ES-I3 (cell line): Measurements from ENCODE around the gene UST.

ENCODE experiments used
- H3K36me3 ChIP-seq: 2 replicates; pipeline ENCODE4 v1.6.1; 2013; ENCODE audit warnings: mild to moderate bottlenecking, low read length, control low read depth, moderate library complexity; ENCODE audit not compliant: insufficient read depth
- H3K4me1 ChIP-seq: 2 replicates; pipeline ENCODE4 v1.6.1; 2013; ENCODE audit warnings: mild to moderate bottlenecking, control low read depth, low read length; ENCODE audit not compliant: insufficient read depth
- H3K9ac ChIP-seq: 2 replicates; pipeline ENCODE4 v1.6.1; 2013; ENCODE audit warnings: low read depth, mild to moderate bottlenecking, low read length, moderate library complexity
- H3K9me3 ChIP-seq: 2 replicates; pipeline ENCODE4 v1.6.1; 2013; ENCODE audit warnings: mild to moderate bottlenecking, low read length, moderate library complexity; ENCODE audit not compliant: control insufficient read depth, insufficient read depth

UST gene

DNA sequence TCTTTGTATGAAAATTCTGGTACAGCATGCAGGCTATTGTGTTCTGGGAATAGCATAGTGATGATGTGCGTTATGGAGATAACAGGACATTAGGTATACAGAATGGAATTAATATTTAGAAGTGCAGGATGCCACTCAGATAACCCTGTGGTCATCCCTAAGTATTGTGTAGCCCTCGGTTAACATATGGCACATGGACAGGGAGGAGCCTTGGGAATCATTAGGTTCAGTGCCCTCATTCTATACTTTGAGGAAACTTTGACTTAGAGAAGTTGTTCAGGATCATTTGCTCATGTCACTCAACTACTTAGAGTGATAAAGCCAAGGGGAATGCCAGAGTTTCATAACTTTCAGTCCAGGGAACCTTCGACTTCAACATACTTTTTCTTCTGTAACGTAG is 185.9 kb downstream of the UST start:
- Histone ChIP-seq H3K9ac (no peak overlapping the region), H3K36me3 (no peaks in the 10 kb centered on the region), H3K9me3 (no peaks in the 10 kb centered on the region), H3K4me1 (peaks cover 2% of the 10 kb centered on the region; the same call in 1 of the 2 replicates)

DNA sequence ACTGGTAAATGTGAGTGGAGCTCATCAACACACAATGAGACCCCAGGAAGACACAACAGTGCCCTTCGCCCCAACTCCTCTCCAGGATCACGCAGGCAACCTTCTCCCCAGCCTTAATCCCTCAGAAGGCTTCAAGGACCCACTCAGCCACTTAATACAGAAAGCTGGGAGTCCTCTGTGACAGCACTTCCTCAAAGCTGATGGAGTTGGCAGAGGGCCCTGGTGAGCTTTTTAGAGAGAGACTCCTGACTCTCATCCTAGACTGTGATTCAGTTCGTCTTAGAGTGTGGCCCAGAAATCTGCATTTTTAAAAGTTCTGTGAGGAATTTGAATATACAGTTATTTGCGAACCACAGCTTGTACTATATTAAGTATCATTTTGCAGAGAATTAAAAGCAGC is 187.7 kb downstream of the UST start:
- Histone ChIP-seq H3K4me1 (peaks cover 2% of the 10 kb centered on the region; the same call in 1 of the 2 replicates), H3K36me3 (no peaks in the 10 kb centered on the region), H3K9ac (no peak overlapping the region), H3K9me3 (no peaks in the 10 kb centered on the region)

DNA sequence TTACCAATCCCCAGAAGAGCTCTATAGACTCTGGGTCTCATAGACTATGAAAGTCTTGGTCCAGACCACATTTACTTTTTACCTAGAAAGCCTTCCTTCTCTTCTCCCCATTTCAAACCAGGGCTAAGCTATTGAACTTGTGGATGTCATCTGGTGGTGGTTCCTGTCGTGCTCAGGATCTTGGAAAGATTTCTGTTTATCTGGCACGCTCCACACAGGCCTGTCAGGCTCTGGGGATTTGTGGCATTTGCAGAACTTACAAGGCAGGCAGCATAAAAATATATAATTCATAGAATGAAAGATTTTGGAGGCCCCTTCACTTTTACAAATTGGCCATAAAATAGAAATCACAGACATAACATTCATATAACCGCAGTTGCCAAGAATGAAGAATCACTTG is 188.1 kb downstream of the UST start:
- no peaks in the 10 kb centered on the region for H3K36me3 ChIP-seq
- peaks cover 2% of the 10 kb centered on the region; the same call in 1 of the 2 replicates for H3K4me1 ChIP-seq
- H3K9me3 ChIP-seq = no peaks in the 10 kb centered on the region
- no peak overlapping the region for H3K9ac ChIP-seq

DNA sequence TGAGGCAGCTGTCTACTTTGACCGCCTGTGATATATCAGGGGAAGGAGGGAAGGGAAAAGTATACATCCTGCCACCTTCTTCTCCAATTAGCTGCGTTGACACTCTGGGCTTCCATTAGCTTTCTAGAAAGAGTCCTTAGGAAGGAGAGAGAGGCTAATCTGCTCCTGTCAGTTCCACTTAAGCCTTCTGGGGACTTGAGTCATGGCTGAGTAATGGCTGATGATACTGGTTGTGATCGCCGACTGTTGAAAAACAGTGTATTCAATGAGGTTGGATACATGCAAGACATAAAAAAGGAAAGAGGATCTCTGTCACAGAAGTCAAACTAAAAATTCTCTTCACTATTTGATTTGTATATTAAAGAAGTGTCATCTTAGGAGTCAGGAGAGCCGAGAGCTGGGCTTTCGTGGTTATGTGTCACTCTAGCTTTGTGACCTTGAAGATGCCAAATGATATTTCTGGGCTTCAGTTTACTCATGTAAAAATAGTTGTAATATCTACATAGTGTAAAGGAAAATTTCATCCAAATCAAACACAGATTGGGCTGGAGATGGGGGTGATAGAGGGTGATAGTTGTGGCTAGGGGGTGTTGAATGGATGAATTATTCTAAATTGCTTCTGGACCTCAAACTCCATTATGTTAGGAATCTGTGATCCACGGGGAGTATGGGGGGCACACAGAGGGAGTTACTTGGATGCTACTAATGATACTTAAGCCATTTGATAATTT is 189.0 kb downstream of the UST start:
- Histone ChIP-seq H3K36me3 (no peaks in the 10 kb centered on the region), H3K9ac (no peak overlapping the region), H3K4me1 (peaks cover 2% of the 10 kb centered on the region; the same call in 1 of the 2 replicates), H3K9me3 (no peaks in the 10 kb centered on the region)

DNA sequence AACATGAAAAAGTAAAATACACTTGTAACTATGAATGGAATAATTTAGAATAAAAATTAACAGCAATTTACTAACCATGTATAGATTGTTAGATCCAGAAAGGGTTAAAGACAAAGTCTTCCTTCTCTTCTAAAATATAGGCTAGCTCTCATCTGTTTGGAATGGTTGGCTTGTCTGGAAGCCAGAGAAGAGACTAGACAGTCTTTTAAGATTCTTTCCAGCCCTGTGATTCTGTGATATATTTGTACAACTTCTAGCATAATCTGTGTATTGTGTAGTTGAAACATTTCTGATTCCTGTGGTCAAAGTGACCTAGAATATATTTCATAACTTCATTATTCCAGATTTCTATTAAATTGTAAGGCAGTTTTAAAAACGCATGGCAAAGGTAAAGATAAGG is 196.6 kb downstream of the UST start:
- Histone ChIP-seq H3K9me3 (no peaks in the 10 kb centered on the region), H3K36me3 (no peaks in the 10 kb centered on the region), H3K4me1 (peaks cover 10% of the 10 kb centered on the region), H3K9ac (no peak overlapping the region)

DNA sequence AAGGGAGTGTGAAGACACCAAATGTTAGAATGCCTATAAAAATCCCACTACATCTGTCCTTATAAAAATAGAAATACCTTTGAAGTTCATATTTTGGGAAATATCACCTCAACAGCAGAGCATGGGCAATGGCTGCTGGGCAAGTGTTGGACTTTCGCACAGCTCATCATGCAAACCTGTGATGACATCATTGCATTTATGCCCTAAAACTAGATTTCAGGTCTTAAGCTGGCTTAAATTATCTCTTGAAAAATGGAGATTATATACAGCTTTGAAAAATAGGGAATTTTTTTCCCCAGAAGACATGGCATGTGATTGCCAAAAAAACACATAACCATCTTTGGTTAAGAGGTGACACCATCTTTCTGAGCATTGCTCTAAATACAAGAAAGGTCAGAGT is 197.8 kb downstream of the UST start:
- Histone ChIP-seq H3K36me3 (0 out of 2 replicates have a peak, but pooled peaks cover 2% of the 10 kb centered on the region), H3K9ac (no peak overlapping the region), H3K9me3 (no peaks in the 10 kb centered on the region), H3K4me1 (peaks cover 12% of the 10 kb centered on the region)

DNA sequence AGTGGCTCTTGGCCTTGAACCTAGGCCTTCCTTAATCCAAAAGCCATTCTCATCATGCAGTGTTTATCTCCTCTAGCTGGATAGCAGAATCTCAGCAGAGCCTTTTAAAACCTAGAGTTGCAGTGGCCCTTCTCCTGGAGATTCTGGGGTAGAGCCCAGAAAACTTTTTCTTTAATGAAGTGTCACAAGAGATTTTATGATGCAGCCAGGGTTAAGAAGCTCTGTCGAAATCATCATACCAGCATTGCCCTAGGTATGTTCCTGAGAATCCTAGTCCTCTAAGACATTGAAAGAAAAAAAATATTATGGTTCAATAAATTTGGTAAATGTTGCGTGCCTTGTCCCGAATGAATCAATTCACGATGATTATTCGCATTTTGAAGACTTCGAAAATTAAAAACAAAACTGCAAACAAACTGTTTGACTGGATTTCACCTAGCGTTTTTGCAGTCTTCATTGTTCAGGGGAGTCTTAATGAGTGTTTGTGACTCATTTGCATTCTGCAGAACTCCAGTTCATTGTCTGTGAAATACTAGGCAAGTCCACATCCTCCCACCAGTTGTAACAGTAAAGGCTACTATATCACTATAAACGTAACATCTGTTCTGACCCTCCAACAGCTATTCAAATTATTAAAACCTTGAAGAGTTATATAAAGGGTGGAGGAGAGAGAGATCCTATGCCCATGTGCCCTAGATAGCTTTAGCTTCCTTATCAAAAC is 198.6 kb downstream of the UST start:
- 0 out of 2 replicates have a peak, but pooled peaks cover 3% of the 10 kb centered on the region for H3K36me3 ChIP-seq
- H3K9me3 ChIP-seq = no peaks in the 10 kb centered on the region
- H3K9ac ChIP-seq = no peak overlapping the region
- H3K4me1 ChIP-seq = peaks cover 16% of the 10 kb centered on the region

DNA sequence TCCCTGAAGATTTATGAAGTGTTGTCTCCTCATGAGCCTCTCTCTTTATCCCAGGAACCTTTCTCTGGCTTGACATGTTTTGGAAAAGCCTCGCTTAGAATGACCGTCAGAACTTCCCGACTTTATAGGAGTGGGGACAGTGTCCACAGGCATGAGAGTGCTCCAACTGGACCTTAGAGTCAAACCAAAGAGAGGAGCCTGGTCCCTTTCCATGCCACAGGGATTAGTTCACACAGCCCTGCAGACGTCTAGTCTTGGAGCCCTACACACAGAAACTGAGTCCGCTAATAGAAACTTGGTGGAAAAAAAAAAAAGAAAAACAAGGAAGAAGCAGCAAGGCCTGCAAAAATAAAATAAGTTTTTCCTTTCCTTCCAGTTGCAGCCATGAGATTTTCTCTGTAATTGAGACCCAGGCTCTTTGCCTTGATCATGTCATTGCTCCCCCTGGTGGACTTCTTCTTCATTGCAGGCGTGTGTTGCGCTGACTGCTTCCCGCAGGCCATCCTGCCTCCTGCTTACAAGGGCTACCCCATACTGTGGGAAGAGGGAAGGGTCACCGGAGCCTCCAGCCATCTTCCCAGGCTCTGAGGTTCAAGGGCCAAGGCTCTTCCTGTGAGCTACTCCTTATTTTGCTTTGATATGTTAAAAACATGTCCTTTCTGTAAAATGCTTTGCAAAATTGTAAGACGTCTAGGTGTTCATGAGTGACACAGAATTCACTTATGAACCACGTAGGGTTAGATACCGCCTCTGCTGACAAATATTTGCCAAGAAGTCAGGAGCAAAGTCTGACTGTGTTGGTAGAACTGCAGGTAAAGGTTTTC is 201.0 kb downstream of the UST start:
- Histone ChIP-seq H3K36me3 (peaks cover 7% of the 10 kb centered on the region; the same call in 1 of the 2 replicates), H3K9ac (no peak overlapping the region)

DNA sequence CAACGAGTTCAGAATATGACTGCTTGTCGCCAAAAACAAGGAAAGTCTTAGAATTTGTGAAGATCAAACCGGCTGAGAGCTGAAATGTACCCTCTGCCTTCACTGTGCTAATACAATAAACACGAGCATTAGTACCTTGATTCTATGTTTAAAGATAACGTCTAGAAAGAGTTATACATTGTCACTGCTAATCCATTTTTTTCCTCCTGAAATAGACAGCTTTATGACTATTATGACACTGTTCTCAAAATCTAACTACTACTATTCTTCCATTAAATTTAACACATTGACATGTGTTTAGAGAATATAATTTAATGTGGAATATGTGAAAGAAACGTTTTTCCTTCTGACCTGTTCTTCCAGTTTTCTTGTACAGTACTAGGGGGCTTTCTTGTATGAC is 204.8 kb downstream of the UST start:
- H3K4me1 ChIP-seq = peaks cover 16% of the 10 kb centered on the region
- H3K36me3 ChIP-seq = peaks cover 15% of the 10 kb centered on the region; the same call in 1 of the 2 replicates
- H3K9me3 ChIP-seq = peaks cover 8% of the 10 kb centered on the region; the same call in 1 of the 2 replicates
- H3K9ac ChIP-seq = no peak overlapping the region

More for the DNA sequence above, 201.0 kb downstream of the UST start:
- Histone ChIP-seq H3K4me1 (peaks cover 16% of the 10 kb centered on the region), H3K9me3 (no peaks in the 10 kb centered on the region)

DNA sequence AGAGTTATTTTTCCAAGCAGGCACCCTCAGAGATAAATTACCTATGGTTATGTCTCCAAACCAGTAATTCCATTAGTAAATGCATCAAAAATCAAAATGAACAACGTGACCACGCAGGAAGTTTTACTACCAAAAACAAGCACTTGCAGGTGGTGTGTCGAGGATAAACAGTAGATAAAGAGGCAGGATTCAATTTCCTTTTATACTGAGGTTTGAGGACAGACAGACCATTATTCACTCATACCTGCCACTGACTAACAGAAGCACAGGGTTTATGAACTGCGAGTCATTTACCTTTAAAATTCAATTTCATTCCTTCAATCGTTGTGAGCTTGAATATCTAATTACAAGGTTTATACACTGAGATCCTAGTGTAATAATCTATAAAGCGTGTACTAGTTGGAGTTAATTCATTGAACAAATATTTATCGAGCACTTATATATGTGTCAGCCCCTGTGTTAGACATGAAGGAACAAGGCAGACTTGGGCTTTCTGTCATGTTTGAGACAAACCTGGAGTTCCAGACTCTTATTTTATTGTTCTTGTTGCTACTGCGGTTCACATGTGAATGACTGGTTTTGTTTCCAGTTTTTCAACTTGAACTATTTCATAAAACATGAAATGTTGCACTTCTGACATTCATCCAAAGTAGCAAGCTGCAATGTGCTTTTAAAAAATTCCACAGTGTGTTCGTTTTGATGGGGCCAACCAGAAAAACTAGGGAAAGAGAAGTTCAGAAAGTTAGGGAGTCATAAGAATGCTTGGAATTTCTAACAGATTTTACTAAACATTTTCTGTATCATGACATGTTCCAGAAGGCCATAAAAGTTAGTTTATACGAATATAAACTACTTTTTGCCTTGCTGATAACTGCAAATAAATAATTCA is 205.6 kb downstream of the UST start:
- H3K9ac ChIP-seq = no peak overlapping the region
- peaks cover 10% of the 10 kb centered on the region for H3K4me1 ChIP-seq
- H3K9me3 ChIP-seq = peaks cover 9% of the 10 kb centered on the region; the same call in 1 of the 2 replicates
- H3K36me3 ChIP-seq = peaks cover 18% of the 10 kb centered on the region; the same call in 1 of the 2 replicates

DNA sequence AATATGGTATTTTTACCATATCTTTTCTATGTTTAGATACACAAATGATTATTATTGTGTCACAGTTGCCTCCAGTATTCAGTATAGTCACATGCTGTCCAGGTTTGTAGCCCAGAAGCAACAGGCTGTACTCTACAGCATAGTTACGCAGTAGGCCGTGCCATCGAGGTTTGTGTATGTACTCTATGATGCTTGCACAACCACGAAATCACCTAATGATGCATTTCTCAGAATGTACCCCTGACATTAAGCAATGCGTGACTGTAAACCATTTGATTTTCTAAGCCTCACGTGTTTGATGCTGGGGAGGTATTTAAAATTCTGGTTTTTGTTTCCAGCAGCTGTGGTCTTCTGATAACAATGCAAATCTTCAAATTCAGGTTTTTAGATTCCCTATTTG is 207.6 kb downstream of the UST start:
- Histone ChIP-seq H3K4me1 (peaks cover 5% of the 10 kb centered on the region; the same call in 1 of the 2 replicates), H3K9me3 (peaks cover 9% of the 10 kb centered on the region; the same call in 1 of the 2 replicates), H3K36me3 (peaks cover 17% of the 10 kb centered on the region; the same call in 1 of the 2 replicates), H3K9ac (no peak overlapping the region)

DNA sequence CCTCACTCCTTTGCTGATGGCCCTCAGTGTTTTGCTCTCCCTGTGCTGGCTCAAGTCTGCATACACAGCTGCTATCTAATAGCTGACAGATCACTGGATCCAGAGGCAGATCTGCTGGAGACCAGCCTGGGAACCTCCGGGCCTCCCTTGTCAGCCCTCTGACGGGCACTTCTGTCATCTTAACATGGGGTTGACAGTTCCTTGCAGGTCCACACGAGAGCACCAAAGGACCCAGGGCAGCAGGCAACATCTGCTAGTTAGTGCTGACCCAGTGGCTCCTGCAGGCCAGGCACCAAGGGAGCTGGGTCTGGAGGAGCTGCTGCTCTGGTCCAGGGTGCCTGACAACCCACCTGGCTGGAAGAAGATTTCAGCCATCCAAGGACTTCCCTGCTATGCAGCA is 208.1 kb downstream of the UST start:
- Histone ChIP-seq H3K36me3 (peaks cover 15% of the 10 kb centered on the region; the same call in 1 of the 2 replicates), H3K9ac (no peak overlapping the region), H3K4me1 (peaks cover under 1% of the 10 kb centered on the region; the same call in 1 of the 2 replicates), H3K9me3 (peaks cover 9% of the 10 kb centered on the region; the same call in 1 of the 2 replicates)

DNA sequence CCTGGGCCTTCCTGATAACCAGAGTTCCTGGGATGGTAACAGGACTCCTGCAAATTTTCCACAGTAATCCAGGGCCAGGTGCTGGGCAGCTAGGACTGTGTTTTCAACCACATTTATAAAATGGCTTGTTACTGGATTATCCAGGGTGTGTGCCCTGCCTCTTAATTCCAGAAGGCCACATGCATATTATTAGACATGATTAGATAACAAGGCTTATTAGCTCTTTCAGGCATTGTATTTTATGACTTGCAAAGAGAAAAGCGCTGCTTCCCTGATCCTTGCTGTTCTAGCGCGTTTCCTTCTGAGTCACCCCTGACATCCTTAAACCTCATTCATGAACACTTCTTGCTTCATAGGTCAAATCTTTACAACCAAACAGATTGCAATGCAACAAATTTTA is 208.6 kb downstream of the UST start:
- Histone ChIP-seq H3K9me3 (peaks cover 9% of the 10 kb centered on the region; the same call in 1 of the 2 replicates), H3K36me3 (peaks cover 15% of the 10 kb centered on the region; the same call in 1 of the 2 replicates), H3K4me1 (no peaks in the 10 kb centered on the region; the same call in 1 of the 2 replicates), H3K9ac (no peak overlapping the region)
